HG02943 (cell line): ENCODE measurements around the gene PCK1.

Source experiments
- ATAC-seq: cut with Tn5 transposase; IDR thresholded peaks from one replicate; pipeline ENCODE4 v1.9.1; 2021; ENCODE audit warnings: mild to moderate bottlenecking, low read depth, moderate library complexity; ENCODE audit not compliant: unreplicated experiment

The PCK1 gene

GRCh38 chr20:57600320-57601210, 39.7 kb downstream of the PCK1 start:
- no peak for ATAC-seq

- ATAC-seq: no peak
These were observed 40.3 kb downstream of the PCK1 start for GRCh38 chr20:57601211-57601570.

- no peak for ATAC-seq
These were observed 40.8 kb downstream of the PCK1 start for GRCh38 chr20:57601737-57602136.

- no peak for ATAC-seq
These were observed 42.2 kb downstream of the PCK1 start for GRCh38 chr20:57603120-57603519.

GRCh38 chr20:57605045-57605444, 44.1 kb downstream of the PCK1 start:
- ATAC-seq: no peak

- no peak for ATAC-seq
These were observed 45.0 kb downstream of the PCK1 start for GRCh38 chr20:57605878-57606277.

GRCh38 chr20:57608516-57608915, 47.6 kb downstream of the PCK1 start:
- ATAC-seq: no peak

- no peak for ATAC-seq
These were observed 48.4 kb downstream of the PCK1 start for GRCh38 chr20:57609086-57609841.

GRCh38 chr20:57609842-57610167, 48.9 kb downstream of the PCK1 start:
- no peak for ATAC-seq

- no peak for ATAC-seq
These were observed 49.5 kb downstream of the PCK1 start for GRCh38 chr20:57610261-57610952.

- ATAC-seq: no peak
These were observed 50.8 kb downstream of the PCK1 start for GRCh38 chr20:57611586-57612311.

GRCh38 chr20:57612436-57612835, 51.5 kb downstream of the PCK1 start:
- ATAC-seq: no peak

GRCh38 chr20:57612916-57613315, 52.0 kb downstream of the PCK1 start:
- ATAC-seq: no peak

GRCh38 chr20:57613481-57613921, 52.6 kb downstream of the PCK1 start:
- no peak for ATAC-seq

- no peak for ATAC-seq
These were observed 53.9 kb downstream of the PCK1 start for GRCh38 chr20:57614490-57615444.

GRCh38 chr20:57615445-57615811, 54.5 kb downstream of the PCK1 start:
- no peak for ATAC-seq

GRCh38 chr20:57616143-57616951, 55.4 kb downstream of the PCK1 start:
- ATAC-seq: no peak

- ATAC-seq: no peak
These were observed 56.3 kb downstream of the PCK1 start for GRCh38 chr20:57617079-57617795.
